Psoas muscle (tissue), 8 donors: Measurements from ENCODE around the gene WBP1. TPM values are rescaled to one million over a fixed set of nuclear protein-coding genes. Genes with fewer than 3 reads are reported as not detected.

Source experiments
- ATAC-seq, 4 donors: fragments of 200-7000 bp; cut with Tn5 transposase; one replicate each; pipeline ENCODE4 v1.9.1; 2020; ENCODE audit warnings: moderate library complexity in 3 of 4, mild to moderate bottlenecking in 2 of 4
- DNase-seq, 2 donors: peaks; one replicate each; pipeline ENCODE4 v3.0.0-alpha.2; 2020
- H3K27ac ChIP-seq: fragments of 200-600 bp; one replicate; pipeline ENCODE4 v1.8.0; 2022
- H3K27me3 ChIP-seq, 3 donors: fragments of 200-600 bp in 1 of 3; one replicate each; pipeline versions ENCODE4 v1.6.1 to v1.8.0; 2013 to 2022; ENCODE audit warnings: low read length in 2 of 3, mild to moderate bottlenecking in 2 of 3, moderate library complexity in 1 of 3; ENCODE audit not compliant: insufficient read depth in 3 of 3
- H3K36me3 ChIP-seq, 2 donors: fragments of 200-600 bp in 1 of 2; one replicate each; pipeline versions ENCODE4 v1.6.1 to v1.8.0; 2013 to 2022; ENCODE audit warnings: low read depth in 1 of 2, mild to moderate bottlenecking in 1 of 2, moderate library complexity in 1 of 2; ENCODE audit not compliant: insufficient read depth in 1 of 2
- H3K4me1 ChIP-seq: fragments of 200-600 bp; one replicate; pipeline ENCODE4 v1.8.0; 2022
- H3K4me3 ChIP-seq: fragments of 200-600 bp; one replicate; pipeline ENCODE4 v1.8.0; 2022; ENCODE audit warnings: mild to moderate bottlenecking
- H3K9me3 ChIP-seq: fragments of 200-600 bp; one replicate; pipeline ENCODE4 v1.8.0; 2022
- WGBS, 3 donors: extraction: QIAGEN DNeasy Blood & Tissue Kit; methylation state at CpG; one replicate each; pipeline versions ENCODE4 v1.1.6 to v1.1.7; 2013; 5-methylcytosine and 5-hydroxymethylcytosine counted together
- intact Hi-C, 2 donors: fragments of 100-400 bp; cut with DNase I; formaldehyde crosslinking; loops; one replicate each; pipeline versions ENCODE4 v1.11.0 to v1.14.2; 2022
- polyA plus RNA-seq, 3 donors: library from polyadenylated mRNA; stranded (reverse); fragments of 200-250 nt; gene quantifications; one replicate each; pipeline ENCODE4 v1.2.3, GENCODE V29; 2013
- total RNA-seq, 4 donors: library from RNA; stranded (reverse); fragmentation: NEBNext Ultra II Directional in 2 of 4; extraction: Animal tissue kit (Norgen Biotek cat#: 25700) in 2 of 4; gene quantifications; one replicate each; pipeline versions ENCODE4 v1.2.1 to v1.2.4, GENCODE V29; 2021 to 2023
- TF ChIP-seq, protein P1 (sequence below): fragments of 200-600 bp; IDR thresholded peaks from one replicate; pipeline ENCODE4 v1.8.0; 2022; ENCODE audit warnings: antibody characterized with exemption
- donor health status: healthy with polysubstance abuse.
- donor health status: DM: no; HTN: no; CAD: no; lungs with moderate emphysema.
- donor health status: Bipolar disorder and iron deficiency.
- donor health status: healthy.
- donor health status: DM: yes; HTN: yes; CAD: no.
- donor health status: DM: no; HTN: no; CAD: no.
- donor health status: DM: no; HTN: no; CAD: no.
- donor health status: DM: yes; HTN: yes; CAD: no.

Gene WBP1
- total and polyA plus RNA-seq, 7 donors, result 19.4 to 41.3 (median 24.4) TPM

DNA sequence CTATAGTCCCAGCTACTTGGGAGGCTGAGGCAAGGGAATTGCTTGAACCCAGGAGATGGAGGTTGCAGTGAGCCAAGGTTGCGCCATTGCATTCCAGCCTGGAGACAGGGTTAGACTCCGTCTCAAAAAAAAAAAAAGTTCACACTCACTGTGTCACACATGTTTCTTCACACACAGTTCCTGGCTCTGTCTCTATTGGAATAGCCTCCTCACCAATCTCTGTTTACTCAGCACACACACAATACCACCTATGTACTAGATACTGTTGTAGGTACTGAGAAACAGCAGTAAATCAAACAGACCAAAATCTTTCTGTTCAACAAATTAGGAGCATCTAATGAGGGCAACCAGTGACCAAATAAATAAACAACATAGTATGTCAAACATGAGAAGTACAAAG, 27.9 kb downstream of the WBP1 start:
- H3K4me3 ChIP-seq, result no peak overlapping the region
- peaks cover 4 to 57% of the 10 kb centered on the region in 2 donors for H3K36me3 ChIP-seq
- H3K27ac ChIP-seq, result no peak overlapping the region
- no peaks in the 10 kb centered on the region for H3K9me3 ChIP-seq
- intact Hi-C loops, result no loop called here
- DNase-seq (no peak), ATAC-seq (no peak)
- peaks cover 16% of the 10 kb centered on the region for H3K4me1 ChIP-seq
- TF ChIP-seq, protein P1, sequence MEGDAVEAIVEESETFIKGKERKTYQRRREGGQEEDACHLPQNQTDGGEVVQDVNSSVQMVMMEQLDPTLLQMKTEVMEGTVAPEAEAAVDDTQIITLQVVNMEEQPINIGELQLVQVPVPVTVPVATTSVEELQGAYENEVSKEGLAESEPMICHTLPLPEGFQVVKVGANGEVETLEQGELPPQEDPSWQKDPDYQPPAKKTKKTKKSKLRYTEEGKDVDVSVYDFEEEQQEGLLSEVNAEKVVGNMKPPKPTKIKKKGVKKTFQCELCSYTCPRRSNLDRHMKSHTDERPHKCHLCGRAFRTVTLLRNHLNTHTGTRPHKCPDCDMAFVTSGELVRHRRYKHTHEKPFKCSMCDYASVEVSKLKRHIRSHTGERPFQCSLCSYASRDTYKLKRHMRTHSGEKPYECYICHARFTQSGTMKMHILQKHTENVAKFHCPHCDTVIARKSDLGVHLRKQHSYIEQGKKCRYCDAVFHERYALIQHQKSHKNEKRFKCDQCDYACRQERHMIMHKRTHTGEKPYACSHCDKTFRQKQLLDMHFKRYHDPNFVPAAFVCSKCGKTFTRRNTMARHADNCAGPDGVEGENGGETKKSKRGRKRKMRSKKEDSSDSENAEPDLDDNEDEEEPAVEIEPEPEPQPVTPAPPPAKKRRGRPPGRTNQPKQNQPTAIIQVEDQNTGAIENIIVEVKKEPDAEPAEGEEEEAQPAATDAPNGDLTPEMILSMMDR, result no peak
- H3K27me3 ChIP-seq, result no peaks in the 10 kb centered on the region
- 90 to 93% (median 92%) methylated on average over 2 of the region's 2 CpGs for WGBS, 3 donors

DNA sequence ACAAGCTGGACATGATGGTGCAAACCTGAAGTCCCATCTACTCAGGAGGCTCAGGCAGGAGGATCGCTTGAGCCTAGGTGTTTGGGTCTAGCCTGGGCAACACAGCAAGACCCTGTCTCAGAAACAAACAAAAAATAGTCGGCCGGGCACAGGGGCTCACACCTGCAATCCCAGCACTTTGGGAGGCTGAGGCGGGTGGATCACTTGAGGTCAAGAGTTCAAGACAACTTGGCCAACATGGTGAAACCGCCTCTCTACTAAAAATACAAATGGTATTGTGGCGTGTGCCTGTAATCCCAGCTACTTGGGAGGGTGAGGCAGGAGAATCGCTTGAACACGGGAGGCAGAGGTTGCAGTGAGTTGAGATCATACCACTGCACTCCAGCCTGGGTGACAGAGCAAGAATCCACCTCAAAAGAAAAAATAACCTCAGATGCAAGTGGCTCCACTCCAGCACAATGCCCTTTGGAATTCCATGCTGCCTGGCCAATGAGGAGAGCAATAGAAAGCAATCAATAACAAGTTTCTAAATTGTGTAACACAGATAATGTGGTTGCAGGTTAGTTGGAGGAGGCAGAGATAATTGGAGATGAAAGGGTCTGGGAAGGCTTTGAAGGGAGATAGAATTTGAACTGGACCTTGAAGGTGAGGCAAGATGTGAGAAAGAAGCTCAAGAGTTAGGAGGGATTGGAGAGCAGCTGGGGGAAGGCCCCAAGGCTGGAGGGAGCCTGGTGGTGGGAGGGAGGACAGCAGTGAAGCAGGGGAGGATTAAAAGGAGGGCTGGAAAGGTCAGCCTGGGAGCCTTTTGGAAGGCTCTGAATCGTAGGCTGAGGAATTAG, 30.6 kb downstream of the WBP1 start:
- Histone ChIP-seq H3K4me1 (peaks cover 3% of the 10 kb centered on the region), H3K36me3 (peaks cover 9 to 85% of the 10 kb centered on the region in 2 donors), H3K27me3 (no peaks in the 10 kb centered on the region), H3K4me3 (no peak overlapping the region), H3K27ac (no peak overlapping the region), H3K9me3 (no peaks in the 10 kb centered on the region)
- TF ChIP-seq, protein P1, result no peak
- intact Hi-C loops, result no loop called here
- ATAC-seq, result no peak
- DNase-seq, result no peak
- 88 to 93% (median 91%) methylated on average over 9 of the region's 9 CpGs for WGBS, 3 donors

DNA sequence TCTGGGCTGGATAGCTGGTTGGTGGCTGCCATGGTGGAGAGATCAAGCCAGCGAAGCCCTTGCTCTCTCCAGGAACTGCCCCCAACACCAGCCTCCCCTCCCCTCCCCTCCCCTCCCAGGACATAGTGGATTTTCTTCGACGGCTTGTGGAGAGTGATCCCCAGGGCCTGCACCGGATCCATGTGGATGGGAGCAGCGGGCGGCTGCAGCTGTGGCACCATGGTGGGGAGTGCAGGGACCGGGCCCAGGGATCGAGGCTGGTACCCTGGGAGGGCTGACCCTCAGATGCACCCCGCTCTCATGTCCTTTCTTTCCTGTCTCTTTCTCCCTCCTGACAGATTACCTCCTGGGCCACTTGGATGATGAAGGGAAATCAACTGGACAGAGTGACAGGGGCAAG, 31.7 kb downstream of the WBP1 start:
- intact Hi-C loops, result no loop called here
- H3K4me1 ChIP-seq, result no peaks in the 10 kb centered on the region
- peaks cover 12 to 91% of the 10 kb centered on the region in 2 donors for H3K36me3 ChIP-seq
- no peak overlapping the region for H3K4me3 ChIP-seq
- H3K27ac ChIP-seq, result no peak overlapping the region
- DNase-seq, result no peak
- H3K9me3 ChIP-seq, result no peaks in the 10 kb centered on the region
- TF ChIP-seq, protein P1, result no peak
- 88 to 89% (median 89%) methylated on average over 9 of the region's 9 CpGs for WGBS, 3 donors
- no peak for ATAC-seq
- H3K27me3 ChIP-seq, result no peaks in the 10 kb centered on the region

DNA sequence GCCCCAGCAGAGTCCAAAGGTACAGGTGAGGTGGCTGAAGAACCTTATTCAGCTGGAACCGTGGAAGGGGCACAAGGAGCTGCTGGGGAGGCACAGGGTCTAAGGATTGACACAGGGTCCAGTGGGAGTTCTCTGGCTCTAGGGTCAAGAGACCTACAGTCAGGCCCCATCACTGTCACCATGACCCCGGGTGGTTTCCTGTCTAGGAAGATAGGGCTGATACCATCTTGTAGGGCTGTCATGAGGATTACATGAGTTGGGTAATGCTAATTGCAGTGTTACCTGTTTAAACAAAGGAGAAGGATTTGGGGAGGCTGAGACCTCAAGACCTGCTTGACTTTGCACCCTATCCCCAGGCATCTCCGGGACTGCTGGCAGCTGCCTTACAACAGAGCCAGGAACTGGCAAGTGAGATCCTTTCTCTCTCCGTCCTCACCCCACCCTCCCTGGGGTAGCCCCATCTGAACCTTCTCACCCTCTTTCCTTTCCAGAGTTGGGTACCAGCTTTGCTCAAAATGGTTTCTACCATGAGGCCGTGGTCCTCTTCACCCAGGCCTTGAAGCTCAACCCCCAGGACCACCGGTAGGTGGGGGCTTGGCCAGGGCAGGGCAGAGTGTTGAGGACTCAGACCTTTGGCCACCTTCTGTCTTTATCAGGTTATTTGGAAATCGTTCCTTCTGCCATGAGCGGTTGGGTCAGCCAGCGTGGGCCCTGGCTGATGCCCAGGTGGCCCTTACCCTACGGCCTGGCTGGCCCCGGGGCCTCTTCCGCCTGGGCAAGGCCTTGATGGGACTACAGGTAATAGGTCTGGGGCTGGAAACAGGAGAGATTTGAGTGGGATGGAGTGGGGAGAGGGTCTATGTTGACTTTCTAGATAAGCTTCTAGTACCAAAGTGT, 33.7 kb downstream of the WBP1 start:
- H3K36me3 ChIP-seq, result peaks cover 12 to 72% of the 10 kb centered on the region in 2 donors
- no peak overlapping the region for H3K27ac ChIP-seq
- no peaks in the 10 kb centered on the region for H3K9me3 ChIP-seq
- TF ChIP-seq, protein P1, result no peak
- intact Hi-C loops, result no loop called here
- H3K4me1 ChIP-seq, result no peaks in the 10 kb centered on the region
- H3K4me3 ChIP-seq, result no peak overlapping the region
- DNase-seq (no peak), ATAC-seq (no peak)
- H3K27me3 ChIP-seq, result peaks cover 0 to 3% (median 2%) of the 10 kb centered on the region in 3 donors
- WGBS, 3 donors, result 92 to 94% (median 92%) methylated on average over 12 of the region's 12 CpGs
